Measurements from ENCODE around the gene MYG1.

GRCh38 chr12:53279283-53279869 lies 20.1 kb upstream of the MYG1 start:
- TF ChIP-seq EZH2 (IDR thresholded peaks at IDR 0.05; ENCODE audit: low read length) (no peak), CTCF (optimal IDR thresholded peaks at IDR 0.05 in 1 of 3, IDR thresholded peaks at IDR 0.05 in 1 of 3, conservative IDR thresholded peaks at IDR 0.05 in 1 of 3; ENCODE audit: extremely low read depth in 1 of 3, insufficient read depth in 2 of 3, low read length in 3 of 3) (no peak)

Measured in keratinocyte (primary cell).